Transverse colon (tissue), 4 donors: Measurements from ENCODE around the gene SKAP2.

Experiments used
- EP300 ChIP-seq: sonication (generic); formaldehyde crosslinking; IDR thresholded peaks from one replicate; pipeline ENCODE4 v1.6.1; 2017; ENCODE audit warnings: antibody characterized with exemption, low read depth
- POLR2A ChIP-seq: fragments of 450-650 bp; IDR thresholded peaks from one replicate; pipeline ENCODE4 v1.6.1; 2016; ENCODE audit warnings: antibody characterized with exemption, mild to moderate bottlenecking, moderate library complexity
- POLR2AphosphoS5 ChIP-seq, 3 donors: sonication (generic); formaldehyde crosslinking; IDR thresholded peaks; one replicate each; pipeline ENCODE4 v1.6.1; 2016; ENCODE audit warnings: antibody characterized with exemption in 3 of 3
- TF ChIP-seq, protein P1 (sequence below), 5 experiments: fragments of 200-600 bp in 3 of 5; fragments of 450-650 bp in 2 of 5; sonication (generic) in 3 of 5; IDR thresholded peaks; 1 replicate in 2 of 5; 2 replicates in 3 of 5; pipeline ENCODE4 v1.5.1; 2016 to 2017; ENCODE audit warnings: antibody characterized with exemption in 5 of 5, inconsistent platforms in 3 of 5, mild to moderate bottlenecking in 2 of 5, moderate library complexity in 1 of 5

GRCh38 chr7:26685606-26686005 is 178.8 kb downstream of the SKAP2 start:
- TF ChIP-seq, protein P1, sequence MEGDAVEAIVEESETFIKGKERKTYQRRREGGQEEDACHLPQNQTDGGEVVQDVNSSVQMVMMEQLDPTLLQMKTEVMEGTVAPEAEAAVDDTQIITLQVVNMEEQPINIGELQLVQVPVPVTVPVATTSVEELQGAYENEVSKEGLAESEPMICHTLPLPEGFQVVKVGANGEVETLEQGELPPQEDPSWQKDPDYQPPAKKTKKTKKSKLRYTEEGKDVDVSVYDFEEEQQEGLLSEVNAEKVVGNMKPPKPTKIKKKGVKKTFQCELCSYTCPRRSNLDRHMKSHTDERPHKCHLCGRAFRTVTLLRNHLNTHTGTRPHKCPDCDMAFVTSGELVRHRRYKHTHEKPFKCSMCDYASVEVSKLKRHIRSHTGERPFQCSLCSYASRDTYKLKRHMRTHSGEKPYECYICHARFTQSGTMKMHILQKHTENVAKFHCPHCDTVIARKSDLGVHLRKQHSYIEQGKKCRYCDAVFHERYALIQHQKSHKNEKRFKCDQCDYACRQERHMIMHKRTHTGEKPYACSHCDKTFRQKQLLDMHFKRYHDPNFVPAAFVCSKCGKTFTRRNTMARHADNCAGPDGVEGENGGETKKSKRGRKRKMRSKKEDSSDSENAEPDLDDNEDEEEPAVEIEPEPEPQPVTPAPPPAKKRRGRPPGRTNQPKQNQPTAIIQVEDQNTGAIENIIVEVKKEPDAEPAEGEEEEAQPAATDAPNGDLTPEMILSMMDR (IDR thresholded peaks at IDR 0.05) = no peak
- TF ChIP-seq POLR2AphosphoS5 (IDR thresholded peaks at IDR 0.05) (no peak), POLR2A (no peak), EP300 (no peak)
